Activated naive CD8-positive, alpha-beta T cell treated with anti-CD3 and anti-CD28 coated beads, Interleukin-2, amount 50 U/mL, for 24 hours (primary cell): Measurements from ENCODE around the gene LMBRD2.
"Not testable (repeated sequence)": the region's sequence is repeated elsewhere in the genome, so short reads cannot be mapped to it uniquely, and the experiment has no call there.

Experiments used
- ATAC-seq: fragments of 150-1000 bp; cut with Tn5 transposase; one replicate; pipeline ENCODE4 v1.10.0; 2021
- DNase-seq: peaks from one replicate; pipeline ENCODE4 v3.0.0; 2021
- H3K27ac Mint-ChIP-seq: one replicate; pipeline ENCODE4 v1.8.0; 2021; ENCODE audit warnings: mild to moderate bottlenecking, mixed read lengths
- H3K27me3 Mint-ChIP-seq: one replicate; pipeline ENCODE4 v1.8.0; 2021; ENCODE audit warnings: mixed read lengths
- H3K36me3 Mint-ChIP-seq: one replicate; pipeline ENCODE4 v1.8.0; 2021; ENCODE audit warnings: low read depth, mixed read lengths
- H3K4me1 Mint-ChIP-seq: one replicate; pipeline ENCODE4 v1.8.0; 2021; ENCODE audit warnings: mixed read lengths
- H3K4me3 Mint-ChIP-seq: one replicate; pipeline ENCODE4 v1.8.0; 2021; ENCODE audit warnings: mild to moderate bottlenecking, moderate library complexity, mixed read lengths
- H3K9me3 Mint-ChIP-seq: one replicate; pipeline ENCODE4 v1.8.0; 2021; ENCODE audit warnings: mixed read lengths

The LMBRD2 gene

GRCh38 chr5:36151434-36152323, at the start of gene LMBRD2, which contains the start of gene SKP2:
Gene LMBRD2, minus strand, starts transcription at chr5:36151887. Its CDS starts 8,538 bp downstream, at chr5:36143349.
Gene SKP2, plus strand, starts transcription at chr5:36152111. Its CDS starts 152 bp downstream, at chr5:36152263.
- Mint-ChIP-seq H3K4me3 (peak within 1 kb of the TSS; percentile 92), H3K4me1 (peaks cover 75% of the 10 kb centered on the region), H3K9me3 (no peaks in the 10 kb centered on the region), H3K27me3 (no peaks in the 10 kb centered on the region), H3K27ac (peak within 1 kb of the TSS; percentile 93), H3K36me3 (peaks cover 42% of the 10 kb centered on the region)
- DNase-seq (peak; percentile 97), ATAC-seq (peak; percentile 99)

DNA sequence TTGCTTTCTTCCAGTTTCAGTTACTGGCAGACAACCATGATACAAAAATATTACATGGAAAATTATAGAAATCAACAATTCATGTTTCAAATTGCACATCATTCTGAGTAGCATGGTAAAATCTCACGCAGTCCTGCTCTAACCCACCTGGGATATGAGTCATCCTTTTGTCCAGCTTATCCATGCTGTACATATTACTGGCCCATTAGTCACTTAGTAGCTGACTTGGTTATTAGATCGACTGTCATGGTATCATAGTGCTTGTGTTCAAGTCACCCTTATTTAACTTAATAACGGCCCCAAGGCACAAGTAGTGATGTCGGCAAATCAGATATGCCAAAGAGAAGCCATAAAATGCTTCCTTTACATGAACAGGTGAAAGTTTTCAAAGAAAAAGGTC, 48.8 kb upstream of the LMBRD2 start:
- DNase-seq (no peak), ATAC-seq (no peak)
- Mint-ChIP-seq H3K9me3 (no peaks in the 10 kb centered on the region), H3K4me3 (no peak overlapping the region), H3K27me3 (no peaks in the 10 kb centered on the region), H3K4me1 (peaks cover 2% of the 10 kb centered on the region), H3K36me3 (peaks cover 33% of the 10 kb centered on the region), H3K27ac (no peak overlapping the region)

DNA sequence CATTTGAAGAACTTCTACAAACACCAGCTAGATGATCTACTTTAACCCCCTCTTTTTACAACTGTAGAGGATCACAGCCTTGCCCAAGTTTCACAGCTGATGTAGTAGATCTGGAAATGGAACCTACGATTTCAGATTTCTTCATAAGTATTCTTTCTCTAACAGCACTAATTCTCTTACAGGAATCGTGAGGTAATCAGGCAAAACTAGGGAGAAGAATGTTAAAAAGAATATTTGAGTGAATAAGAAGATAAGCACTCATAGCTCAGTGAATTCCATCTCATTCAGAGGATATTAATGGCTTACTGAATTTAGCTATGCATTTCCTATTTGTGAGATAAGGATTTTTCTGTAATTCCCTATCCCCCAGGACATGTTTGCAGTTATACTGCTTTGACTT, 47.9 kb upstream of the LMBRD2 start:
- H3K27ac Mint-ChIP-seq = no peak overlapping the region
- DNase-seq = no peak
- H3K4me1 Mint-ChIP-seq = peaks cover 2% of the 10 kb centered on the region
- H3K4me3 Mint-ChIP-seq = no peak overlapping the region
- H3K9me3 Mint-ChIP-seq = no peaks in the 10 kb centered on the region
- ATAC-seq = no peak
- H3K27me3 Mint-ChIP-seq = no peaks in the 10 kb centered on the region
- peaks cover 34% of the 10 kb centered on the region for H3K36me3 Mint-ChIP-seq

- H3K27ac Mint-ChIP-seq, H3K4me1 Mint-ChIP-seq: not testable (repeated sequence)
- H3K36me3 Mint-ChIP-seq = peaks cover 39% of the 10 kb centered on the region
Observed at GRCh38 chr5:36198783-36199182, 47.1 kb upstream of the LMBRD2 start.

GRCh38 chr5:36198281-36198680, 46.6 kb upstream of the LMBRD2 start:
- Mint-ChIP-seq H3K9me3 (no peaks in the 10 kb centered on the region), H3K4me3 (no peak overlapping the region), H3K27me3 (no peaks in the 10 kb centered on the region), H3K27ac (no peak overlapping the region), H3K36me3 (peaks cover 41% of the 10 kb centered on the region), H3K4me1 (peaks cover 2% of the 10 kb centered on the region)
- ATAC-seq (no peak), DNase-seq (no peak)

More at GRCh38 chr5:36198783-36199182, 47.1 kb upstream of the LMBRD2 start:
- not testable (repeated sequence) for H3K4me3 Mint-ChIP-seq, ATAC-seq, DNase-seq, H3K27me3 Mint-ChIP-seq, H3K9me3 Mint-ChIP-seq

DNA sequence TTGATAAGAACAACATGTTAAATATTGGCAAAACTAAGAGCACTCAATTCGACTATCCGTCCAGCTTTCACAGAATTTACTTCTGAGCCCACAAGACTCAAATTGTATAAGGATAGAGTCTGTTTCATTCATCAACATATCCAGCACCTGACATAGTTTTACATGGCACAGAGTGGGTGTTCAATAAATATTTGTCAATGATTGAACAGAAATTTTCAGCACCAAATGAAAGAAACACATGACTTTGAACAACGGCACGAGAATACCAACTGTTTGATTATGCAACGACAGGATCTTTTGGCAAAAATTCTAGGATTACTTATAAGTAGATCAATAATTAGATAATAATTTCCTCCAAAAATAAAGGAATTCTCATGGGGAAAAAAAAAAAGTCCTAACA, 42.1 kb upstream of the LMBRD2 start:
- no peaks in the 10 kb centered on the region for H3K4me1 Mint-ChIP-seq

DNA sequence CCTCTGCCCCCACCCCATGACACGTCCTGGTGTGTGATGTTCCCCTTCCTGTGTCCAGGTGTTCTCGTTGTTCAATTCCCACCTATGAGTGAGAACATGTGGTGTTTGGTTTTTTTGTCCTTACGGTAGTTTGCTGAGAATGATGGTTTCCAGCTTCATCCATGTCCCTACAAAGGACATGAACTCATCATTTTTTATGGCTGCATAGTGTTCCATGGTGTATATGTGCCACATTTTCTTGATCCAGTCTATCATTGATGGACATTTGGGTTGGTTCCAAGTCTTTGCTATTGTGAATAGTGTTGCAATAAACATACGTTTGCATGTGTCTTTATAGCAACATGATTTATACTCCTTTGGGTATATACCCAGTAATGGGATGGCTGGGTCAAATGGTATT, 32.7 kb upstream of the LMBRD2 start:
- H3K4me3 Mint-ChIP-seq, DNase-seq, H3K27ac Mint-ChIP-seq, ATAC-seq, H3K27me3 Mint-ChIP-seq, H3K4me1 Mint-ChIP-seq: not testable (repeated sequence)
- Mint-ChIP-seq H3K36me3 (peaks cover 83% of the 10 kb centered on the region), H3K9me3 (peaks cover 24% of the 10 kb centered on the region)

More for the DNA sequence above, 42.1 kb upstream of the LMBRD2 start:
- Mint-ChIP-seq H3K27ac (no peak overlapping the region), H3K36me3 (peaks cover 70% of the 10 kb centered on the region), H3K4me3 (no peak overlapping the region), H3K27me3 (no peaks in the 10 kb centered on the region), H3K9me3 (peaks cover 14% of the 10 kb centered on the region)
- DNase-seq (no peak), ATAC-seq (no peak)

DNA sequence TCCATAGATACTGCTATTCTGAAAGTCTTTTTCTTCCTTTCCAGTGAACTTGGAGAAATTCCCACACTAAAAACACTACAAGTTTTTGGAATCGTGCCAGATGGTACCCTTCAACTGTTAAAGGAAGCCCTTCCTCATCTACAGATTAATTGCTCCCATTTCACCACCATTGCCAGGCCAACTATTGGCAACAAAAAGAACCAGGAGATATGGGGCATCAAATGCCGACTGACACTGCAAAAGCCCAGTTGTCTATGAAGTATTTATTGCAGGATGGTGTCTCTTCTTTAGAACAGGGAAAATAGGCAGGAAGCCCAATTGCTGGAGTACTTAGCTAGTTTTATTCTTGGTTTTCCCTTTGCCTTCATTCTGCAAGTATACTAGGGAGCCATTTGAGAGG, 30.1 kb upstream of the LMBRD2 start:
- peaks cover 5% of the 10 kb centered on the region for H3K4me1 Mint-ChIP-seq
- H3K36me3 Mint-ChIP-seq = peaks cover 72% of the 10 kb centered on the region
- no peaks in the 10 kb centered on the region for H3K27me3 Mint-ChIP-seq
- no peak overlapping the region for H3K4me3 Mint-ChIP-seq
- ATAC-seq (no peak), DNase-seq (no peak)
- peaks cover 8% of the 10 kb centered on the region for H3K9me3 Mint-ChIP-seq
- no peak overlapping the region for H3K27ac Mint-ChIP-seq

GRCh38 chr5:36180556-36181350, 29.1 kb upstream of the LMBRD2 start:
- Mint-ChIP-seq H3K36me3 (peaks cover 63% of the 10 kb centered on the region), H3K27me3 (no peaks in the 10 kb centered on the region), H3K27ac (no peak overlapping the region), H3K9me3 (peaks cover 2% of the 10 kb centered on the region), H3K4me1 (peaks cover 6% of the 10 kb centered on the region), H3K4me3 (no peak overlapping the region)
- ATAC-seq = no peak
- DNase-seq = no peak

DNA sequence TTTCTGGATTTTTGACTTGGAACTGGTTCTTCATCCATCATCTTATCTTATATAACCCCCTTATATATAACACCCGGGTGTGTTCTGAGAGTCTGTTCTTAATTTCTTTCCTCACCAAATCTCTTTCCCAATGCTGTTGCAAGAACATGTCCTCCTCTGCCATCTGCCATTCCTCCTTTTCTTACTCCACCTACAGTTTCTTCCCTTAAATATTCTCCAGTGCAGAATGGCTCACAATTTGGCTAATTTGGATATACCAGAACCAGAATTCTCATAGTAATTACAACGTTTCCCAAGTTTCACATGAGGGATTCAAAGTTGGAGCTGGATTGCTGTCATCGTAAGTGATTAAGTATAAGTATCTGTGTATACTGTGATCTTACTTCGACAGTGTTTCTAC, 28.3 kb upstream of the LMBRD2 start:
- ATAC-seq (no peak), DNase-seq (no peak)
- Mint-ChIP-seq H3K4me3 (no peak overlapping the region), H3K9me3 (no peaks in the 10 kb centered on the region), H3K27ac (no peak overlapping the region), H3K4me1 (peaks cover 6% of the 10 kb centered on the region), H3K27me3 (no peaks in the 10 kb centered on the region), H3K36me3 (peaks cover 62% of the 10 kb centered on the region)

DNA sequence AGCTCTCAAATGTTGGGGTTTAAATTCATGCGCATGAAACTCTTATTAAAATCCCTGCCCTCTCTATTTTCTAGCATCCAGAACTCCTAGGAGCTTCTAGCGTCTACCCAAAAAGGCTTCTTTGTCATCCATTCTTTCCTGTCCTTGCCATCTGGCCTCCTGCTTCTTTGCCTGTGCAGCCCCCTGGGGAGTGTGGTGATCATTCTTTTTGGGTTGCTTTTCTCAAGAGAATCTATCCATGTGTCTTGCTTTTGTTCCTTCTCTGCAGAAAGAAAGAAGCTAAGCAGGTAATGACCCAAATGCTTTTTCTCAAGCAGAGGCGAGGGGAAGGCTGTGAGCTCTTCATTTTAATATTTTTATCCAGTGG, 26.8 kb upstream of the LMBRD2 start:
- no peak for ATAC-seq
- Mint-ChIP-seq H3K27me3 (no peaks in the 10 kb centered on the region), H3K4me1 (peaks cover 6% of the 10 kb centered on the region), H3K36me3 (peaks cover 63% of the 10 kb centered on the region), H3K9me3 (no peaks in the 10 kb centered on the region), H3K27ac (no peak overlapping the region), H3K4me3 (no peak overlapping the region)
- no peak for DNase-seq

DNA sequence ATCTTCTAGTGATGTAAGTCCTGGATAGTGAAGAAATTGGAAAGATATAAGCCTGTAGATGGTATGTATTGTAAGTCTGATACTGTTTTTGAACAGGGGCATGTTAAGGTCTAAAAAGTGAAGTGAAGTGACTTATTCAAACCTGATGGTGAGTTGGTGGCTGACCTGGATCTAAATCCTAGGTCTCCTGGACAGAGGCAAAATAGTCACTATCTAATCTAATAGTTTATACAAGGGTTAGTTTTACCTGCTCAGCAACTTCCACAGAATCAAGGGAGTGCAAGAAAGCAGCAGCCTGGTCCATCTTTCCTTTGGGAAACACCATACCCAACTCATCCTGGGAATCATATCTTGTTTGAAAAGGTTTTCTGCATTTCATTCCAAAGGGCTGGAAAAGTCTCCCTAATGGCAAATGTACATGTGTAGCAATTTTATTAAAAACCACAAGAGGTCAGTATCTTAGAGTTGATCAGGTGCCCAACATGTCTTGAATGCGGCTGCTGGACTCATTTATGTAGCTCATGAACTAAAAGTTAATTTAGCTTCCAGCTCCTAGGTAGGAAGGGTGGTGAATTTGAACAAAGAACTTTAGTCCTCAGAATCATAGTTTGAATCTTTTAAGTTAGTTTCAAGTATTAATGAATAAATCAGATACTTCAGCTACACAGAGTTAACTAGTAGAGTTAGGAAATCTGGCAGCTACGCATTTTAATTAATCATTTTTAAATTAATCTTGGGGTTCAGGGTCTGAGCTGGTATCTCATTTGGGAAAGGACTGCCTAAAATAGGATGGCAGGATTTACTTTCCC, 26.2 kb upstream of the LMBRD2 start:
- H3K27me3 Mint-ChIP-seq = no peaks in the 10 kb centered on the region
- H3K36me3 Mint-ChIP-seq = peaks cover 64% of the 10 kb centered on the region
- no peak overlapping the region for H3K4me3 Mint-ChIP-seq
- H3K4me1 Mint-ChIP-seq = peaks cover 6% of the 10 kb centered on the region
- no peaks in the 10 kb centered on the region for H3K9me3 Mint-ChIP-seq
- no peak overlapping the region for H3K27ac Mint-ChIP-seq
- DNase-seq = no peak
- no peak for ATAC-seq

DNA sequence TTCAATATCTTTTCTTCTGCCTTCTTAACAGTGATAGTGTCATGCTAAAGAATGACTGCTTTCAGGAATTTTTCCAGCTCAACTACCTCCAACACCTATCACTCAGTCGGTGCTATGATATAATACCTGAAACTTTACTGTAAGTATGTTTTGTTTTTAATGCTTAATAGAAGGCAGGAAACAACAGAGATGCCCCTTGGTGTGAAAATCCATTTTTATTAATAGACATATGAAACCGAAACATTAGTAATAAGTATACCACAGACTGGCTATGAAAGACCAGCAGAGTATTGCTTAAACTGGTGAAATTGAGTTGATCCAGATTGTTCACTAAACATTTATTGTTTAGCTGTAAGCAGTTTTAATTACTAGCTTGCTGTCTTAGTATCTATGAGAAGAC, 25.5 kb upstream of the LMBRD2 start:
- no peaks in the 10 kb centered on the region for H3K9me3 Mint-ChIP-seq
- H3K4me1 Mint-ChIP-seq = peaks cover 6% of the 10 kb centered on the region
- H3K27ac Mint-ChIP-seq = no peak overlapping the region
- ATAC-seq = no peak
- DNase-seq = no peak
- H3K4me3 Mint-ChIP-seq = no peak overlapping the region
- no peaks in the 10 kb centered on the region for H3K27me3 Mint-ChIP-seq
- peaks cover 61% of the 10 kb centered on the region for H3K36me3 Mint-ChIP-seq

GRCh38 chr5:36175043-36175442, 23.4 kb upstream of the LMBRD2 start:
- Mint-ChIP-seq H3K4me1 (peaks cover 6% of the 10 kb centered on the region), H3K36me3 (peaks cover 62% of the 10 kb centered on the region), H3K4me3 (no peak overlapping the region), H3K27ac (no peak overlapping the region), H3K27me3 (no peaks in the 10 kb centered on the region), H3K9me3 (no peaks in the 10 kb centered on the region)
- ATAC-seq (no peak), DNase-seq (no peak)
